HG03432 (cell line): ENCODE results near the gene MIPOL1.
"Not testable (repeated sequence)": the region's sequence is repeated elsewhere in the genome, so short reads cannot be mapped to it uniquely, and the experiment has no call there.

Experiments
- ATAC-seq: cut with Tn5 transposase; IDR thresholded peaks from one replicate; pipeline ENCODE4 v1.9.1; 2021; ENCODE audit warnings: mild to moderate bottlenecking, moderate library complexity; ENCODE audit not compliant: unreplicated experiment

Gene MIPOL1

DNA sequence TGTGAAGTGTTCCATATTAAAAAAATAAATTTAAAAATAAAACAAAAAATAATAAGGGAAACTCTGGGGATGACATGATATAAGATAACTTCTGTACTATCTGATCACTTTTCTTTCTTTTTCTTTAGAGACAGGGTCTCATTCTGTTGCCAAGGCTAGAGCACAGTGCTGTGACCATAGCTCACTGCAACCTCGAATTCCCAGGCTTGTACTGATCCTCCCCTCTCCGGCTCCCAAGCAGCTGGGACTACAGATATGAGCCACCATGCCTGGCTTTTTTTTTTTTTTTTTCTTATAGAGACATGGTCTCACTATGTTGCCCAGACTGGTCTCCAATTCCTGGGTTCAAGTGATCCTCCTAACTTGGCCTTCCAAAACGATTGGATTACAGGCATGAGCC lies 10.4 kb upstream of the MIPOL1 start:
- no peak for ATAC-seq

DNA sequence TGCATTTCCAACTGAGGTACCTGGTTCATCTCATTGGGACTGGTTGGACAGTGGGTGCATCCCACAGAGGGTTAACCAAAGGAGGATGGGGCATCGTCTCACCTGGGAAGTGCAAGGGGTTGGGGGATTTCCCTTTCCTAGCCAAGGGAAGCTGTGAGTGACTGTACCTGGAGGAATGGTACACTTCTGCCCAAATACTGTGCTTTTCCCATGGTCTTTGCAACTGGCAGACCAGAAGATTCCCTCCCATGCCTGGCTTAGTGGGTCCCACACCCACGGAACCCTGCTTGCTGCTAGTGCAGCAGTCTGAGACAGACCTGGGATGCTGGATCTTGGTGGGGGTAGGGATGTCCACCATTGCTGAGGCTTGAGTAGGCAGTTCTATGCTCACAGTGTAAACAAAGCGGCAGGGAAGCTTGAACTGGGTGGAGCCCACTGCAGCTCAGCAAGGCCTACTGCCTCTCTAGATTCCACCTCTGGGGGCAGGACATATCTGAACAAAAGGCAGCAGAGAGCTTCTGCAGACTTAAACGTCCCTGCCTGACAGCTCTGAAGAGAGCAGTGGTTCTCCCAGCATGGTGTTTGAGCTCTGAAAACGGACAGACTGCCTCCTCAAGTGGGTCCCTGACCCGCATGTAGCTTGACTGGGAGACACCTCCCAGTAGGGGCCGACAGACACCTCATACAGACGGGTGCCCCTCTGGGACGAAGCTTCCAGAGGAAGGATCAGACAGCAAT lies 9.7 kb upstream of the MIPOL1 start:
- ATAC-seq, result not testable (repeated sequence)

DNA sequence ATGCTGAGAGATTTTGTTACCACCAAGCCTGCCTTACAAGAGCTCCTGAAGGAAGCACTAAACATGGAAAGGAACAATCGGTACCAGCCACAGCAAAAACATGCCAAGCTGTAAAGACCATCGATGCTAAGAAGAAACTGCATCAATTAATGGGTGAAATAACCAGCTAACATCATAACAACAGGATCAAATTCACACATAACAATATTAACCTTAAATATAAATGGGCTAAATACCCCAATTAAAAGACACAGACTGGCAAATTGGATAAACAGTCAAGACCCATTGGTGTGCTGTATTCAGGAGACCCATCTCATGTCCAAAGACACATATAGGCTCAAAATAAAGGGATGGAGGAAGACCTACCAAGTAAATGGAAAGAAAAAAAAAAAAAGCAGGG lies 8.0 kb upstream of the MIPOL1 start:
- ATAC-seq, result not testable (repeated sequence)

DNA sequence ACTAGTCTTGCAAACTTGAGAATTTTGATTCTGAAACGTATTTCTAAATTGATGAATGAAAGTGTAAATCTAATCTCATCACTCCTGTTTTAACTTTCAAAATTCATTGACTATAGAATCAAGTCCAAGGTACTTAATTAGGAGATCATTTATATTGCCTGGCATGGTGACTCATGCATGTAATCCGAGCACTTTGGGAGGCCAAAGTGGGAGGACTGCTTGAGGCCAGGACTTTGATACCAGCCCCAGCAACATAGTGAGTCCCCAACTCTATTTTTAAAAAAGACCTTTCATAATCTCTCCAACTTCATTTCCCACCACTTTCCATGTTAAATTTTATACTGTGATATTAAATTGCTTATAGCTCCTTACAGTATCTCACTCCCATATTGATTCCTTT lies 3.0 kb upstream of the MIPOL1 start:
- ATAC-seq, result no peak

DNA sequence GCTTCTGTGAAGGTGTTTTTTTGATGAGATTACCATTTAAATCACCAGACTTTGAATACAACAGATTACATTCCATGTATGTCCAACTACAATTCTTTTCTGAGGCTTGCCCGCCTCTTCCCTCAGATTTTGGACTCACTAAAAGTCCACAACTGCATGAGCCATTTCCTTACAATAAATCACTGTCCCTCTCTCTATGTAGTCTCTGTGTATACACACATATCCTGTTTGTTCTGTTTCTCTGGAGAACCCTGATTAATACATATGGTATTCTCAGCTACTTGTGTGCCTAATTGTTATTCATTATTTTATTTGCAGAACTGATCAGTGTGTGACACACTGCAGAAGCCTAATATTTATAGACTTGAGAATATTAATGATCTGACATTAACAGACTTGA lies 2.4 kb upstream of the MIPOL1 start:
- no peak for ATAC-seq

DNA sequence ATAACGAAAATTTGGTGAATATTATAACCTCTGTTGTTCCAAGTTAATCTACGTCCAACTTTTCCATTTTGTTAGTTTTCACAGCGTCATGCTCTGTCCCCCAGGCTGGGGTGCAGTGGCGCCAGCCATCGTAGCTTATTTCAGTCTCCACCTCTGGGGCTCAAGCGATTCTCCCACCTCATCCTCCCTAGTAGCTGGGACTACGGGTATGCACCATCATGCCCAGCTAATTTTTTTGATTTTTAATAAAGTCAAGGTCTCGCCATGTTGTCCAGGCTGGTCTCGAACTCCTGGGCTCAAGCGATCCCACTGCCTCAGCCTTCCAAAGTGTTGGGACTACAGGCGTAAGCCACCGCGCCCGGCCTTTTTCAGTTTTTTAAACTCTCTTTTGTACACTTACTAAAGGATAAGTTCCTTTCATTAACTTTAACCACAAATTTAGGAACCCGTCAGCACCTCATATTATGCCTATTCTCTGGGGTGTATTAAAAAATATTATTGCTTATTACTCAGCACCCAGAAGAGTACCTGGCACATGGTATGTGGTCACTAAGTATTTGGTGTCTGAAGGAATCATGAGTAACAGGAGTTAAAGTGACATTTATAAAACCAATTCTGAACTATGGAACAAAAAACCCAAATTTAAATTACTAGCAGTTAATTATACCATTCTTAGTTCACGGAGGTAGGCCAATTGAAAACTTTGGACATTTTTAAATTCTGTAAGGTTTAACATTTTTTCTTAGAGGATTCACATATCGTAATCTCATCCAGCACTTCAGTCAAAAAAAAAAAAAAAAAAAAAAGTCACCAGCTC lies 925 bp upstream of the MIPOL1 start:
- ATAC-seq, result no peak

DNA sequence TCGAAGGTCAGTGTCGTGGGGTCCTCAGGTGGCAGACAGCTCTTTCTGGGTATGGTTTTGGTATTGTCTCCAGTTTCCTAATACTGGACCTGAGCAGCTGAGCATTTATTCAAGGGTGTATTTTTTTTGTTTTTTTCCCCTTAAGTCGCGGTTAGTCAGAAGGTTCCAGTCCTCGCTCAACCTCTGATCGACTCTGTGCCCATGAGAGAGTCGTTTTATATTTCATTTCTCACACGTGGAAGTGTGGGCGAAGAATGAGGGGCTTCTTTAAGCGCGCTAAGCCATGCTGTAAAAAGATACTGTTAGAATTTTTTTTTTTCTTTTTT lies 499 bp downstream of the MIPOL1 start:
- ATAC-seq, result no peak

DNA sequence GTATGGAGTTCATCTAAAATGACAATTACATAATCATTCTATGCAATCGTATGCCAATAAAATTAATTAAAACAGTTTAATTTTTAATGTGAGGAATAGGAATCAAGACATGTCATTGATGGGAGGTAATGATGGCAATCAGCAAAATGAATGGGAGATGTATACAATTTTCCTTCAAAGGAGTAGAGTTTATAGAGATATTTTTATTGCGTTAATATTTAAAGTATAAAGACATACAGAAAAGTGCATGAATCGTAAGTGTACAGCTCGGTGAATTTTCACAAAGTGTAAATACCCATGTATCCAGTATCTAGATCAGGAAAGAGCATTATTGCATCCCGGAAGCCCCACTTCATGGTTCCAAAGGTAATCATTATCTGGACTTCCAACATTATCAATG lies 1.2 kb downstream of the MIPOL1 start:
- no peak for ATAC-seq

DNA sequence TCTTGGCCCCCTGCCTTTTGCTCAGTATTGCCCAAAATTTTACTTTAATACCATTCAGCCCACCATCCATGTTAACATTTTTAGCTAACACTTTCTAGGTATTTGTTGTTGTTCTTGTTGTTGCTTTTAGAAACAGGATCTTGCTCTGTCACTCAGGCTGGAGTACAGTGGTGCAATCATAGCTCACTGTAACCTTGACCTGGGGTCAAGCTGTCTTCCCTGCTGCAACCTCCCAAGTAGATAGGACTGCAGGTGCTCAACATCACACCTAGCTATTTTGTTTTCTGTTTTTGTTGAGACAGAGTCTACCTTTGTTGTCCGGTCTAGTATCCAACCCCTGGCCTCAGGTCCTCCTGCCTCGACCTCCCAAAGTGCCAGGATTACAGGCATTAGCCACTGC lies 4.0 kb downstream of the MIPOL1 start:
- no peak for ATAC-seq

DNA sequence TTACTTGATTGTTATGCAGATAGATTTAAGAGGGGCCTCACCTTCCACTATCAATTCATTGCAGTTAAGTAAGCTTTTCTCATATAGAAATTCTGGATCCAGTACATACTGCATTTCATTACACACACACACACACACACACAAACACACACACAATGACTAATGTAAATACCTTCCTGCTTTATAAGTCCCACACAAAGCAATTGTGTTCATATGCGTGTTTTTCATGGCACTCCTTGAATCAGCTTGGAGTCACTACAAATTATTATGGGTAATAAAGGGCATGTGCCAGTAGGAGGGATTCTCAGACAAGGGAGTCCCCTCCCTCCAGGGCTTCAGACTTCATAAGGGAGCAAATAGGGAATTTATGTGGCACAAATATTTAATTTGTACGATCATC lies 4.5 kb downstream of the MIPOL1 start:
- ATAC-seq, result no peak

DNA sequence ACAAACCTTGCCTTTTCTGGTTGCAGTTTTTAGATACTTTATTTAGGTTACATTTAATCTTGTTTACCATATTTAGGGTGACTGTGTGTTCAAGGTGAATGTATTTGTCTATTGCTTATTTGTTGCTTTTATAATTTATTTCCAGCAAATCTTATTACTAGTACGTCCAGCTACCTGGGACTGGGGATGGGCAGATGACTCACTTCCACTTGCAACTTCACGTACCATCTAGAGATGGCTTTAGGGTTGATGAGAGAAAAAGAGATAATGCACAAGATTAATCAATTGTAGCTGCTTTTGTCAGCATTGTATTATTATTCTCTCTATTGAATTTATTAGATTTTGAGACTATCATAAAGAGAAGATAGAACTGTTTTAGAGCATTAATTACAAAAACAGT lies 5.1 kb downstream of the MIPOL1 start:
- ATAC-seq, result no peak

DNA sequence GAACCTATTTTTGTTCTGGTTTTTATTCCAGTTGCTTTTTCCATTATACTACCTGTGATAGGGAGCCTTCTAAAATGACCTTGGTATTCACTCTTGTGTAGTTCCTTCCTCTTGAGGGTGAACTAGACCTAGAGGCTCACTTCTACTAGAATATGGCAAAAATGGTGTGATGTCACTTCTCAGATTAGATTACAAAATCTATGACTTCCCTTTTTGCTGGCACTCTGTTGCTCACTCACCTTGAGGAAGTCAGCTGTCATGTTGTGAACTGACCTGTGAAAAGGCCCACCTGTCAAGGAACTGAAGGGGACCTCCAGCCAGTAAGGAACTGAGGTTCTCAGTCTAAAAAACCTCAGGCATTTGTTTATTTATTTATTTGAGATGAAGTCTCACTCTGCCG lies 5.7 kb downstream of the MIPOL1 start:
- no peak for ATAC-seq

DNA sequence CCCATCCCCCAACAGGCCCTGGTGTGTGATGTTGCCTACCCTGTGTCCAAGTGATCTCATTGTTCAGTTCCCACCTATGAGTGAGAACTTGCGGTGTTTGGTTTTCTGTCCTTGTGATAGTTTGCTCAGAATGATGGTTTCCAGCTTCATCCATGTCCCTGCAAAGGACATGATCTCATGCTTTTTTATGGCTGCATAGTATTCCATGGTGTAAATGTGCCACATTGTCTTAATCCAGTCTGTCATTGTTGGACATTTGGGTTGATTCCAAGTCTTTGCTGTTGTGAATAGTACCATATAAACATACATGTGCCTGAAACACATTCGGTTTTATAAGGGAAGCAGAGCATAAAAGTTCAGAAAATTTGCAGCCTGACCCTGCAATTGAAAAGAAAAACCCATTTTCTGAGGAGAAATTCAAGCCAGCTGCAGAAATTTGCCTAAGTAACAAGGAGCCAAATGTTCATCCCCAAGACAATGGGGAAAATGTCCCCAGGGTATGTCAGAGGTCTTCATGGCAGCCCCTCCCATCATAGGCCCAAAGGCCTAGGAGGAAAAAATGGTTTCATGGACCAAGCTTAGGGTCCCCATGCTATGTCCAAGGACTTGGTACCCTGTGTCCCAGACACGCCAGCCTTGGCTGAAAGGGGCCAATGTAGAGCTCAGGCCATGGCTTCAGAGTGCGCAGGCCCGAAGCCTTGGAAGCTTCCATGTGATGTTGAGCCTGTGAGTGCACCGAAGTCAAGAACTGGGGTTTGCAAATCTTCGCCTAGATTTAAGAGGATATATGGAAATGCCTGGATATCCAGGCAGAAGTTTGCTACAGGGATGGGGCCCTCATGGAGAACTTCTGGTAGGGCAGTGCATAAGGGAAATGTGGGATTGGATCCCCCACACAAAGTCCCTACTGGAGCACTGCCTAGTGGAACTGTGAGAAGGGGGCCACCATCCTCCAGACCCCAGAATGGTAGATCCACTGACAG lies 8.2 kb downstream of the MIPOL1 start:
- not testable (repeated sequence) for ATAC-seq

DNA sequence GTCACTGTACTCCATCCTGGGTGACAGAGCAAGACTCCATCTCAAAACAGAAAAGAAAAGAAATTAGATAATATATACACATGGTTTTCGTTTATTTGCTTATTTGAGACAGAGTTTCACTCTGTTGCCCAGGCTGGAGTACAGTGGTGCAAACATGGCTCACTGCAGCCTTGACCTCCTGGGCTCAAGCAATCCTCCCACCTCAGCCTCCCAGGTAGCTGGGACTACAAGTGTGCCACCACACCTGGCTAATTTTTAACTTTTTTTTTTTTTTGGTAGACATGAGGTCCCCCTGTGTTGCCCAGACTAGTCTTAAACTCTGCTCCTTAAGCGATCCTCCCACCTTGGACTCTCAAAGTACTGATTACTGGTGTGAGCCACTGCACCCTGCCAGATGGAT lies 11.9 kb downstream of the MIPOL1 start:
- ATAC-seq, result not testable (repeated sequence)

DNA sequence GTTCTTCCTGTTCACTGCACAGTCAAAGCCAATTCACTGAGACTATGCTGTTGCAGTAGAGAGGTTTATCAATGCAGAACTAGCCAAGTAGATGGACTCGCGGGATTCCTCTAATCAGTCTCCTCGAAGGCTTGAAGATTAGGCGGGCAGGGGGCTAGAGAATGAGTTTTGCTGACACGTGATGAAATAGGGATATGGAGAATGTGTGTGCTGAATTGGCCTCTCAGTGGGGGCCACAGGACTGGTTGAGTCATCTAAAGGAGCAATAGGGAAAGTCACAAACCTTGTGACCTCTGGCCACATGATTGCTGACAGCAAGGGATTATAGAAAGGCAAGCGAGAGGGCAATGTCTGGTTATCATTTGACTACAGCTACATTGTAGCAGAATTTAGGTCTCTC lies 12.7 kb downstream of the MIPOL1 start:
- no peak for ATAC-seq

DNA sequence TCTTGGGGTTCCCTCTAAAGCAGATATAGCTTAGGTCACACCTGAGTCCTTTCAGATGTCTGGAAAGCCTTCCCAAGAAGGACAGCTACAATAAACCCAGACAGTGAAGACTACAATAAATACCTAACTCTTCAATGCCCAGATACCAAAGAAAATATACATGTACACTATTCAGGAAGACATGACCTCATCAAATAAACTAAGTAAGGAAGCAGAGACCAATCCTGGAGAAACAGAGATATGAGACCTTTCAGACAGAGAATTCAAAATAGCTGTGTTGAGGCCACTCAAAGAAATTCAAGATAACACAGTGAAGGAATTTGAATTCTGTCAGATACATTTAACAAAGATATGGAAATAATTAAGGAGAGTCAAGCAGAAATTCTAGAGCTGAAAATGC lies 15.3 kb downstream of the MIPOL1 start:
- no peak for ATAC-seq

DNA sequence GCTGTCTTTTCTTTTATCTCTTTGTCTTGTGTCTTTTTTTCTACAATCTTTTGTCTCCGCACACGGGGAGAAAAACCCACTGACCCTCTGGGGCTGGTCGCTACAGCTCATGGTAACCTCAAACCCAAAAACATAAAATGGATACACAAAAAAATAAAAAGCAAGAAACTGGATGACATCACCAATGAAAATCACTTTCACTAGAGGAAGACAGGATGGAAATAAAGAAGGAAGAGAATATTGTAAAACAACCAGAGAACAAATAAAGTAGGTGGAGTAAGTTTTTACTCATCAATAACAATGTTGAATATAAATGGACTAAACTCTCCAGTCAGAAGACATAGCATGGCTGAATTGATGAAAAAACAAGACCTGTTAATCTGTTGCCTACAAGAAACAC lies 17.6 kb downstream of the MIPOL1 start:
- ATAC-seq, result no peak

DNA sequence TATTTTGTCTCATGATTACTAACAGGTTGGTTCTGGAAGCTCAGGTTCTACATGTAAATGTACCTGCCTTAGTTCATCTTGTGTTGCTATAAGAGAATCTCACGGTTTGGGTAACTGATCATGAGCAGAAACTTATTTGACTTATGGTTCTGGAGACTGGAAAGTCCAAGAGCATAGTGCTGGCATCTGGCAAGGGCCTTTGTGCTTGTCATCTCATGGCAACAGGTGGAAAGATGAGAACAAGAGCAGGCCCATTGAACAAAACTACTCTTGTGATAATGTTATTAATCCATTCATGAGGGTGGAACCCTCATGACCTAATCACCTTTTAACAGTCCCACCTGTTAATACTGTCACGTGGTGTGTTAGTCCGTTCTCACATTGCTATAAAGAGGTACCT lies 23.3 kb downstream of the MIPOL1 start:
- ATAC-seq, result no peak

DNA sequence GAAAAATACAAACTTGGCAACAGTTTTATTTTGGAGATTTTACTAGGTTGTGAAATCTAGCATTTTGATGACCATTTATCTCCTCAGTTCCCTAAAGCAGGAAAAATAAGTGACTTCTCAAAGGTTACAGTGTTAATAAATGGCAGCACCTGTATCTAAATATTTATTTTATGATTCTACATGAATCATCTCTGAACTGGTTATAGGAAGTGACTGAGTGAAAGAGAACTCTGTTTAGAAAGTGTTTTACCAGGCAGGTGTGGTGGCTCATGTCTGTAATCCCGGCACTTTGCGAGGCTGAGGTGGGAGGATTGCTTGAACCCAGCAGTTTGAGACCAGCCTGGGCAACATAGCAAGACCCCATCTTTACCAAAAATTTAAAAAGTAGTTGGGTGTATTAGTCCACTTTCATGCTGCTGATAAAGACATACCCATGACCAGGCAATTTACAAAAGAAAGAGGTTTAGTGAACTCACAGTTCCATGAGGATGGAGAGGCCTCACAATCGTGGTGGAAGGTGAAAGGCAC lies 26.3 kb downstream of the MIPOL1 start:
- ATAC-seq, result no peak

DNA sequence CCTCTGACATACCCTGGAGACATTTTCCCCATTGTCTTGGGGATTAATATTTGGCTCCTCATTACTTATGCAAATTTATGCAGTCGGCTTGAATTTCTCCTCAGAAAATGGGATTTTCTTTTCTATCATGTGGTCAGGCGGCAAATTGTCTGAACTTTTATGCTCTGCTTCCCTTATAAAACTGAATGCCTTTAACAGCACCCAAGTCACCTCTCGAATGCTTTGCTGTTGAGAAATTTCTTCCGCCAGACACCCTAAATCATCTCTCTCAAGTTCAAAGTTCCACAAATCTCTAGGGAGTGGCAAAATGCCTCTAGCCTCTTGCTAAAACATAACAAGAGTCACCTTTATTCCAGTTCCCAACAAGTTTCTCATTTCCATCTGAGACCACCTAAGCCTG lies 27.9 kb downstream of the MIPOL1 start:
- ATAC-seq, result not testable (repeated sequence)

DNA sequence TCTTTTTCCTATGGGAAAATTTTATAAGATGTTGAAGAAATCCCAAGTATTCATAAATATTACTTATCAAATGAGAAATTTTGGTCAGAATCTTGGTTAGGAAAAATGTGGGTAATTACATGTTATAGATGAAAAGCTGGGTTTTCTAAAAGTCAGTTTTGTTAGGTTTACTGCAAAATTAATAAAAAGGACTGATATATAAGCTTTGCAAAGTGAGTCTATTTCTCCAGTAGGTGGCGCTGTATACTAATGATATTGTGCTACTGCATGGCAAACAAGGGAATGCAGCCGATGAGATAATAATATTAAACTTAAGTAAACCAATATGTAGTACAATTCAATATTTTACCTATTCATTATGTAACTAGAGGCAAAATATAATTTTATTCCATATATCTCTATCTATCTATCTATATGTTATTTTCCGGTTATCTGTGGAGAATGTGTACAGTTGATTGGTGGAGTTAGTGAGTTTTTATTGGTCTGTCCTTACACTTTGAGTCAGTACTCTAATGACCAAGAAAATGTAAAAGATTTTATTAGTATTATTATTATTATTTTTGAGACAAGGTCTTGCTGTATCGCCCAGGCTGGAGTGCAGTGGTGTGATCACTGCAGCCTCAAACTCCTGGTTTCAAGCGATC lies 32.9 kb downstream of the MIPOL1 start:
- peak; percentile 79 for ATAC-seq
